Neural progenitor cell (in vitro differentiated cells): ENCODE measurements around the gene MEG3.

Experiments used
- EZH2 ChIP-seq: fragments of 200-600 bp; sonication (generic); IDR thresholded peaks from 2 replicates; pipeline ENCODE4 v1.6.1; 2017; ENCODE audit warnings: antibody characterized with exemption, mild to moderate bottlenecking, moderate library complexity
- EZH2phosphoT487 ChIP-seq: fragments of 200-600 bp; sonication (generic); IDR thresholded peaks from 2 replicates; pipeline ENCODE4 v1.6.1; 2017; ENCODE audit warnings: antibody characterized with exemption
- TF ChIP-seq, protein P1 (sequence below): fragments of 200-600 bp; sonication (generic); IDR thresholded peaks from 2 replicates; pipeline ENCODE4 v1.5.1; 2017; ENCODE audit warnings: antibody characterized with exemption, mild to moderate bottlenecking

DNA sequence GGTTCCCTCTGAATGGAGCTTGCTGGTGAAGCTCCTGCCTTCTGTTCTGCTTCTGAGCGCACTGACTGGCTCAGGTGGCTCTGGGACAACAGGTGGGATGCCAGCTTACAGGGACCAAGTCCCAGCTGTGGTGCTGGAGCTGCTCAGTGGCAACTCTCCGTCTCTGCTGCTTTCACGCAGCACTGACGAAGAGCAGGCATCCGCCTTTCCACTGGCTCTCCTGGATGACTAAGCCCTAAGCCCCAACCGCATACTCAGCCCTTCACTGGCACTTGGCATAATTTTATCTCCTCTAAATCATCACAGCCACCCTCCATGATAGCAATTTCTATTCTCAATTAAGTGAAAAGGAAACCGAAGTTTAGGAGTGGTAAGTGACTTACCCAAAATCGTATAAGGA is 81.3 kb downstream of the MEG3 start:
- TF ChIP-seq, protein P1, sequence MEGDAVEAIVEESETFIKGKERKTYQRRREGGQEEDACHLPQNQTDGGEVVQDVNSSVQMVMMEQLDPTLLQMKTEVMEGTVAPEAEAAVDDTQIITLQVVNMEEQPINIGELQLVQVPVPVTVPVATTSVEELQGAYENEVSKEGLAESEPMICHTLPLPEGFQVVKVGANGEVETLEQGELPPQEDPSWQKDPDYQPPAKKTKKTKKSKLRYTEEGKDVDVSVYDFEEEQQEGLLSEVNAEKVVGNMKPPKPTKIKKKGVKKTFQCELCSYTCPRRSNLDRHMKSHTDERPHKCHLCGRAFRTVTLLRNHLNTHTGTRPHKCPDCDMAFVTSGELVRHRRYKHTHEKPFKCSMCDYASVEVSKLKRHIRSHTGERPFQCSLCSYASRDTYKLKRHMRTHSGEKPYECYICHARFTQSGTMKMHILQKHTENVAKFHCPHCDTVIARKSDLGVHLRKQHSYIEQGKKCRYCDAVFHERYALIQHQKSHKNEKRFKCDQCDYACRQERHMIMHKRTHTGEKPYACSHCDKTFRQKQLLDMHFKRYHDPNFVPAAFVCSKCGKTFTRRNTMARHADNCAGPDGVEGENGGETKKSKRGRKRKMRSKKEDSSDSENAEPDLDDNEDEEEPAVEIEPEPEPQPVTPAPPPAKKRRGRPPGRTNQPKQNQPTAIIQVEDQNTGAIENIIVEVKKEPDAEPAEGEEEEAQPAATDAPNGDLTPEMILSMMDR = no peak
- TF ChIP-seq EZH2phosphoT487 = no peak
- no peak for TF ChIP-seq EZH2
